GM21737 (cell line): Measurements from ENCODE around the gene SFTPD.

Experiments
- ATAC-seq: cut with Tn5 transposase; IDR thresholded peaks from one replicate; pipeline ENCODE4 v1.9.1; 2021; ENCODE audit warnings: mild to moderate bottlenecking, moderate library complexity; ENCODE audit not compliant: unreplicated experiment

The SFTPD gene

GRCh38 chr10:79946271-79947082 lies 2.4 kb downstream of the SFTPD start:
- ATAC-seq: no peak

DNA sequence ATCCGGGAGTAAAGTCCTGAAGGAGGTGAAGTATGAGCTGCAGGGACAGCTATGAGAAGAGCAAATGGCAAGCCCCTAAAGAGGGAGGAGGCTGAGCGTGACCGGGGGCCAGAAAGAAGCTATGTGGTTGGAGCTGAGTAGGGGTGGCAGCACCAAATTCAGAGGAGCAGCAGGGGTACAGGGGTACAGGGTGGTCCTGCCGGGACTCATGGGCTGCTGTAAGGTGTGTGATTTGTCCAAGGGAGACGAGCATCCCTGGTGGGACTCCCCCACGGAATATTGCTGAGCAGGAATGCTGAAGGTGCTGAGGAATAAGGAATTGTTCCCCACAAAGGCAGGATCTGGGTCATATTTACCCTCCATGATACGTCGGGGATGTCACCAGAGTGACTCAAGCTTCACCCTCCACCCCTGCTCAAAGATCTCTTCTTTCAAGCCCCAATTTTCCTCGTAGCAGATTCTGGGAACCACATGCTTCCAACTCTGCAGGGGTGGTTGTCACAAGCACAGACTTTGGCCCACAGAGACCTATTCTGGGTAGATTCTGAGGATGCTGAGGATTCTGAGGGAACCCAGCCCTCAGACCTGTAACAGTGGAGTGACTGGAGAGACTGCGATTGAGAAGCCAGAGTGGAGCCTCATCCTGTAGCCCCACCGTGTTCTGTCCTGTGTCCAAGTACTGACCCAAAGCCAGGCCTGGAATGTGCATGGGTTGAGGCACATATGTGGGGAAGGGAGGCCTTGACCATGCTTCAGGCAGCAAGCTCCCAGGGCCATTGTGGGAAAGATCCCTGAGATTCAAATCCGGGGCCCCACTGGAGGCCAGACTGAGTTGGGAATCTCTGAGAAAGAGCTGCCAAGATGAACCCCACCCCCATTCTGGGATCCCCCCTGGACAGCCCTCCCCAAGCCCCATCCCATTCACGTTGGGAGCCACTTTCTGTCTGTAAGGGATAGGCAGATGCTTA lies 4.2 kb downstream of the SFTPD start:
- no peak for ATAC-seq

DNA sequence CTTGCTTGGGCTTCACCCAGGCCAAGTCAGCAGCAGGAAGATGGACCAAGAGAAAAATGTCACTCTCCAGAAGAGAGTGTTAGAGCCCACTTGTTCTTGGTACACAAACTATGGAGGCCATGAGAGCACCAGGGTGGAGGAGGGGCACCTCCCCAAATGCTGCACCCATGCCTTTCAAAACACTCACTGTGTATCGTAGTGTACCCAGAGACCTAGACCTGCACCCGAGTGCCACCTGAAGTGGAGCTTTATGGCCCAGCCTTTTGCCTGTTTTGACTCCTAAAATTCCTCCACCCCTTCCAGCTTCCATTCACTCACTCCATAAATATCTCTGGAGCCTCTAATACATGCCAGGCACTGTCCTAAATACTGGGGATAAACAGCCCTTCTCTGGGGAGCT lies 5.0 kb downstream of the SFTPD start:
- no peak for ATAC-seq

GRCh38 chr10:79942261-79943185 lies 6.4 kb downstream of the SFTPD start:
- ATAC-seq: no peak

DNA sequence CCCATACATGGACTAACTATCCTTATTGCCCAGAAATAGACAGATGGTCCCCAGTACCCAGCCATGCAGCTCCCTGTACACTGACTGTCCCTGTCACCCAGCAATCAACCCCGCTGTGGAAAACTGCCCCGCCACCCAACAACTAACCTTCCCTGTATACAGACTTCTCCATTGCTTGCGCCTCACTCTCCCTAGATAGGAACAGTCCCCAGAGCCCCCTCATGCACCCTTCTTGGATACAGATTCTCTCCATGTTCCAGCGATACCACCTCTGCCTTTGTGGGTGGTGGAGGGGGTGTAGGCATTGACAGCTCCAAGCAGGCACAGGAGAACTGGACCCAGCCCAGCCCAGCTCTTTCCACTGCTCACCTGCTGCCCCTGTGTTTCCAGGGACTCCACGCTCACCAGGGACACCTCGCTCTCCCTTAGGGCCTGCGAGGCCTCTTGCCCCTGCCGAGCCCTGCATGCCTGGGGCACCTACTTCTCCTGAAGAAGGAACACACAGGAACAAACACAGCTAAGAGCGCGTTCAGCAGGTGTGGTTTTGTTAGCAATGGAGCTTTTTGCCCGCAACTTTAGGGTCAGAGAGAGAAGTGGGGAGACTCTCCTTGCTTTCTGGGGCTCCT lies 7.2 kb downstream of the SFTPD start:
- ATAC-seq: no peak

DNA sequence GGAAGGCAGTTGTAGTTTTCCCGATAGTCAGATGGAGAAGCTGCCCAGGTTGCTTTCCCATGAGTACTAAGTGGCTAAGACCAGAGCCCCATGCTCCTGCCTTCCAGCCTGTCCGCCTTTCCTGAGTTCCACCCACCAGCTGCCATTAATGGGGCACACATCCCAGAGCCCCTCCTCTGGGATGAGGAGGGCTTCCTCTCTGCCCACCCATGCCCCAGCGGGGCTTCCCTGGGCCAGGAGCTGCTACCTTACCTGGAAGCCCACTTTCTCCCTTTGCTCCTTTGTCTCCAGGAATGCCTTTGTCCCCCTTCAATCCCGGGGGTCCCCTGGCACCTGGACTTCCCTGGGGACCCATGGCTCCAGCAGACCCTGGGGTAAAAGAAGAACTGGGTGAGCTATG lies 7.8 kb downstream of the SFTPD start:
- no peak for ATAC-seq

DNA sequence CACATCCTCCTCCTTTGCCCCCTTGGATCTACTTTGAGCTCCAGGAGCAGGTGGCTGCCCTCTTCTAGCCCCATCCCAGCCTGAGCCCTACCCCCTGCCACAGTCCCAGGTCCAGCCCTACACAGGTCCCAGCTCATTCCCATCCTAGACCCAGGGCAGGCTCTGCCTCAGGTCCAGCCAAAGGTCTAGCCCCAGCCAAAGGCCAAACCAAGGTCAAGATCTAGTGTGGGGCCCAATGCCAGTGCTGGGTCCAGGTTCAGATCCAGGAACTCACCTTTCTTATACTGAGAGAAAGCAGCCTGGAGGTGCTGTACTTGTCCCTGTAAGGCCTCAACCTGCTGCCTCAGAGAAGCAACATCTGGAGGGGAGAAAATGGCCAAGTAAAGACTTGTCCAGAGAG lies 8.5 kb downstream of the SFTPD start:
- no peak for ATAC-seq

DNA sequence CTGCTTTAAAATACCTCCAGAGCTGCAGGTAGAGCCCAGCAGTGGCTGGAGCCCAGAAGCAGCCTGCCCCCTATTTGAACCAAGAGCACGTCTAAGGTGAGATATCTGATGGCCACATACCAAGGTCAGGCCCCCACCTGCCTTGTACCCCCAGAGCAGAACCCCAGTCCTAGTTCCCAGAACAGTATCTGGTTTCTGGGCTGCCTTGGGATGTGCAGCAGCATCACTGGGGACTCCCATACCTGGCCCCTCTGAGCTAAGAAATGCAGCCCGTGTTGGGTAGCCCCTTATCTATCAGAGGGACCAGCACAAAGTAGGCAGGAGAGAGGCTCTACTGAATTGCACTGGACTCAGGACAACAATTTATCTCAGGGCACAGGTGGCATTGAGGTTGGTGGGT lies 8.9 kb downstream of the SFTPD start:
- ATAC-seq: no peak

- peak; percentile 64 for ATAC-seq
Measured at GRCh38 chr10:79938728-79939406, 10.0 kb downstream of the SFTPD start.

GRCh38 chr10:79937701-79938151 lies 11.2 kb downstream of the SFTPD start:
- no peak for ATAC-seq

GRCh38 chr10:79936625-79937615 lies 12.0 kb downstream of the SFTPD start:
- ATAC-seq: no peak

GRCh38 chr10:79933961-79934360 lies 14.9 kb downstream of the SFTPD start:
- ATAC-seq: no peak

DNA sequence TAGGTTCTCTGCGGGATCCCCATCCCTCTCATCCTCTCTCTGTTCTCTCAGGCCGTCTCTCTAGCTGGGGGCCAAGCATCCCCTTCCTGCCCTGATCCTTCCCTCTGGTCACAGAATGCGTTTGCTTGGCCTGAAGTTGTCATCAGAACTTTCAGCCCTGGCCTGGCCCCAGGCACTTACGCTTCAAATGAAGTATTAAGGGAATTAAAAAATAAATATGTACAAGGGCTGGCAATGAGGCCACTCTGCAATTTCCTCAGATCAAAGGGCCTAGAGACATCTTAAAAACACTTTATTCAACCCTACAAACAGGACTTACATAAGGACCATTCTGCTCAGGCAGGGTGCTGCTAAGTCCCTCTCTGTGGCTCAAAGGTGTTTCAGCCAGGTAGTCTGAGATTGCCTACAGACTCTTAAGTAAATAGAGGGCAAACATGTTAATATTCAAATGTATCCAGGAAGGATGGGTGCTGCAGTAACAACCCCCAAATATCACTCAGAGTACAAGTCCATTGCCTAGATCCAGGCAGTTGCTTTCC lies 16.0 kb downstream of the SFTPD start:
- ATAC-seq: no peak

DNA sequence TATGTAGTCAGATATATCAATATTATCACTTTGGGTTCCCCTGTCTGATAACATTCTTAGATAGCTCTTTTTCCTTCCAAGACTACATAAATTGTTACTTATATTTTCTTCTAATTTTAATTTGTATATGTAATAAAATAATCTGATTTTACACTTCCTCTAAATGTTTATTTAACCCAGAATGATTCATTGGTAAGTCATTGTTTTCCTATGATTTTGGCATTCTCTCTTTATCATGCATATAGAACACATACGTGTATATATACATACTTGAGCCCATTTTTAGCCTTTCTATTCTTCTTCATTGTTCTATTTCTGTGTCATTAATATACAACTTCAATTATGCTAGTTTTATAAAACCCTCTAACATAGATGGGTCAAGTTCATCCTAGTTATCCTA lies 16.6 kb downstream of the SFTPD start:
- ATAC-seq: no peak

DNA sequence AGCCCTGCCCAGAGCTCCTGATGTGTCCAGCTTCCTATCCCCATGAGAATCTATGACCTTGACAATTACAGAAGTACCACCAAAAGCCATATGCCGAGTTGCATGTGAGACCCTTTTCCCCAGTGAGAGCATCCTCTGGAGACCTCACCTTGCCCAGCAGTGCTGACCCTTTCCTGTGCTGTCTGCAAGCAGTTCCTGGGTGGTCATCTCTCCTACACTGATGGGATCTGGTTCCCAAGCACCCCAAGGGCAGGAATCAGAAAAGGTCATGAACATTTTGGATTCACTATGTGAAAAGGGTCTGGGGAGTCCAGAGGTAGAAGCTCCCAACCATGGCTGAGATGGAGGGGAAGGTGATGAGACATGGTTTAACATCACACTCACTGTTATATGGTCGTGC lies 18.2 kb downstream of the SFTPD start:
- ATAC-seq: no peak

DNA sequence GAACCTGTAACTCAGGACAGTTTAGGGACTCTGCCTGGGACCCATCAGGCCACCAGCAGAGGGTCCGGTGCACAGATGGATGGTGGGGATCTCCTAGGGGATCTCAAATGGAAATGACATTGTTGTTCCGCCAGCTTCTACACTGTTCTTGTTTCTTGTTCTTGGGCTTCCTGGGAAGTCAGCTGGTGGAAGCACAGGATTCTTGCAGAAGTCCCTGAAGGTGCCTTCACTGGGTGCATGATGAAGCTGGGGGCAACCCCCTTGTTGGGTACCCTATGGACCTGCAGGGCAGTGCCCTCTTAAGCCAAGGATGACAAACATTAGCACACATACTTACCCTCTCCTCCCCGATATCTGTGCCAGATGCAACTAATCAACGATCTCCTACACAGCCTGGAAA lies 18.6 kb downstream of the SFTPD start:
- no peak for ATAC-seq

DNA sequence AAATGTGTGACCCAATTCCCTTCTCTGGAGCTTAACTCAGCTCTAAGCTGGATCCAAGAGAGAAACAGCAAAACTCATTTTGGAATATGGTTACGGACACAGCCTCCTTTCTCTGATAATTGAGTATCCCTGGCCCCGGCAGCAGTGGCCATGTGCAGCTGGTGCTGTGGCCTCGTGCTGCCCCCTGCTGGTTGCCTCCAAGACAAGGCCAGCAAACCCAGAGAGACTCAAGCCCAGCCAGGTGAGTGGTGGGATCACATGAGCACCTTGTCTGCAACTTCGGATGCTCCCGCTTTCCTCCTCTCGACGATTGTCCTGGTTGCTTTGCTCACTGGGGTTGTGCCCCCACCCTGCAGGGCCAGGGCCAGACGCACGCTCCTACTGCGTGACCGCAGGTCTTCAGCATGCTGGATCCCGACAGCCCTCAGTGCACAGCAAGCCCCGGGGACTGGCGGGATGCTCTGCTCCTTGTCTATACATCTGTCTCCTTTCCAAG lies 19.4 kb downstream of the SFTPD start:
- ATAC-seq: no peak

GRCh38 chr10:79928028-79928583 lies 20.8 kb downstream of the SFTPD start:
- no peak for ATAC-seq
